T-helper 22 cell (primary cell): ENCODE results near the gene JPH2.

Experiments
- DNase-seq: peaks from one replicate; pipeline ENCODE4 v3.0.0-alpha.2; 2020; ENCODE audit warnings: low read depth

The JPH2 gene

DNA sequence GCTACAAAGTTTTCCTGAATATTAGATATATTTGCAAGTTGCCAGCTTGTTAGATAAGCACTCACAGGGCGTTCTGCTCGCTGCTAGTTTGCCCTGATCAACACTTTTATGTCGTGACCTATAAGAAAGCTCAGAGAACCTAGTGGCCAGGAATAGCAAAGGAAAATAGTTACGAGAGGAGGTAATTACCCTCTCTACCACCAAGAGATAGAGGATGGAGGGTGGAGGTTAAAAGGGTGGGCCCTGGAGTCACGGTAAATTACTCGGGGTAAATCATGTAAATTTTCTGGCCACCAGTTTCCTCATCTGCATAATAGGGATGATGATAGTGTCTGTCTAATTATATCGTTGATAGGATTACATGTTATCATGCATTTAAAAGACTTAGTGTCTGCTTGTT is 87.2 kb downstream of the JPH2 start:
- no peak for DNase-seq

DNA sequence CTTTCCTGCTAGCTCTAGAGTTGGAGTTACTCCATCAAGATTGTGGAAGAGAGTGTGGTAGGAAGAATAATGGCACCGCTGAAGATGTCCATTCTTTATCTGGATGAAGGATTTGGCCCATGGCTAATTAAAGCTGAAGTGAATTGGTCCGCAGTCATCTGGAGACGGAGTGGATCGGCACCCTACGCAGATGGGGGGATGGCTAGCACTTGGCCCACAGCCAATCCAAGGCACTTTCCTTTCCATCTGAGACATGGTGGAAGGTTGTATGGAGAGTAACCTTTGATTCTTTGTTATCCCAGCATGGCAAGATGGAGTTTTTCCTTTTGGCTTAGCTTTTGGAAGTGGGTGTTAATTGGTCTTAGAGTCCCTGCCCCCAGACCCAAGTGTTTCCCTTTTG is 88.3 kb downstream of the JPH2 start:
- no peak for DNase-seq

GRCh38 chr20:44098256-44098630 is 88.7 kb downstream of the JPH2 start:
- no peak for DNase-seq

DNA sequence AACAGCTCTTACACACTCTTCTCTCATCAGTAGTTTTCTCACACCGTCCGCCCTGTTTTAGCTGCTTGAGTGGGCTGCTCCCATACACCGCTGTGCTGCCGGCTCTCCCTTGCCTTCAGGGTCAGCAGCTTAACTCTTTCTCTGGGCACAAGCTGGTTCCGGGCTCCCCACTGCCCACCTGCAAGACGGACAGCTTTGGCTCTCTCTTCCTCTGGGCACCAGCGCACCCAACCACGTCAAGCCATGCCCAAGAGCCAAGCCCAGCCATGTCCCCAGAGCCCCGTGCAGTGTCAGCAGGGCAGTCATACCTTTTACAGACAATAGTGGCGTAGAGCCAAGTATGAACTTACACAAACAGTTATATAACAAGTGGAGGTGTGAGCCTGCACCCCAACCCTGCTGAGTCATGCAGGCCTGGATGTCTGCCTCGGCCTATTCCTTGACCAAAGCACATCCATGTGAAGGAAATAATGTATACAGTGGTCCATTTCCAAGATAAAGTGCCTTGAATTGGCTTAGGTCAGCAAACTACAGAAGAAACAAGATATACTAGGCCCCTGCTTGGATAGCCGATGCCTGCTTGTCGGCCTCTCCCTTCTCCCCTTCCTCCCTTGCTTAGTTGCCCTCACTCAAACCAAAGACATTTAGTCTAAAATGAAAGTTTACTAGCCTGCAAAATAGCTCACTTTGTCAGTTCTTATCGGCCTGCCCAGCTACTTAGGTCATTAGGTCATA is 89.3 kb downstream of the JPH2 start:
- no peak for DNase-seq

DNA sequence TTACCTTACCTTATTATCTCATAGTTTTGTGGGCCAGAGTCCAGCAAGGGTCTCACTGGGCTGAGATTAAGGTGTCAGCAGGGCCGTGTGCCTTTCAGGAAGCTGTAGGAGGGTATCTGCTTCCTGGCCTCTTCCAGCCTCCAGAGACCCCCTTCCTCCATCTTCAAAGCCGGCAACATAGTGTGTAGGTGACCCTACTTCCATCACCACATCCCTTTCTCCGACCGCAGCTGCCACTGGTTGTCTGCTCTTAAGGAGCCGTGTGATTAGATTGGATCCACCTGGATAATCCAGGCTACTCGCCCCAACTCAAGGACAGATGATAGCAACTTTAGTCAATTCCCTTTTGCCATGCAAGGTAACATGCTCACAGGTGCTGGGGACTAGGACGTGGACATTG is 91.2 kb downstream of the JPH2 start:
- no peak for DNase-seq

DNA sequence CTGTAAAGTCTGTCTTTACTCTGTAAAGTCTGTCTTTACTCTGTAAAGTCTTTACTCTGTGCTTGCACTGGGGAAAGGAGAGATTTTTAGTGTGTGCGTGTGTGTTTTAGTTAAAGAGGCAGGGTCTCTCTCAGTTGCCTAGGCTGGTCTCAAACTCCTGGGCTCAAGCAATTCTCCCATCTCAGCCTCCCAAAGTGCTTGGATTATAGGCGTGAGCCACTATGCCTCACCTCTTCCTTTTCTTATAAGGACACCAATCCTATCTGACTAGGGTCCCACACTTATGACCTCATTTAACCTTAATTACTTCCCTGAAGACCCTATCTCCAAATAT is 93.8 kb downstream of the JPH2 start:
- no peak for DNase-seq

GRCh38 chr20:44092551-44093248 is 94.3 kb downstream of the JPH2 start:
- no peak for DNase-seq

DNA sequence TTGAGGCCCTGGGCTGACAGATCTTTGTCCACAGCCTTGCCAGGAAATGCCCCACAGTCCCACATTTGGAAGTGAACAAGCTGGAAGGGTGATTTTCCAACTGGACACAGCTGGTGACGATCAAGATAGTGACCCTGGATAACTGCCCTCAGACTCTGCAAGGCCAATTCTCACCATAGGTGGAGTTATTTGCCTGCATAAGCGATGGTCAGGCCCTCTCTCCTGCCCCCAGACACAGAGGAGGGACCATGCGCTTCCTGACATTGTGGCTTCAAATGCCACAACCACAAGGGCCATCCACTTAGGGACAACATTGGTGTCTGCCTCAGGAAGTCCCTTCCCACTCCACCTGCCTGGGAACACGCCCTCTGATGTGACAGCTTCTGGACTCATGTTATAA is 96.0 kb downstream of the JPH2 start:
- DNase-seq: no peak

- DNase-seq: no peak
These were observed 96.9 kb downstream of the JPH2 start for GRCh38 chr20:44089987-44090674.

DNA sequence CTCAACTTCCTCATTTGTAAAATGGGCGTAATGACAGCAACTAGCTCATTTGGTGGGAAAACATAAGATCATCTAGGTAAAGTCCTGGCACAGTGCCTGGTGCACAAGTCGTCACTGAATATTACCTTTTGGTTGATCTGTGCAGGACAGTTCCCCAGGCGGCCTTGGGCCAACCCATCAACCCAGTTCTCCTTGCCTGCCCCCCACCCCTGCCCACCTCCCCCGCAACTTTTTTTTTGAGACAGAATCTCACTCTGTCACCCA is 99.2 kb downstream of the JPH2 start:
- no peak for DNase-seq

DNA sequence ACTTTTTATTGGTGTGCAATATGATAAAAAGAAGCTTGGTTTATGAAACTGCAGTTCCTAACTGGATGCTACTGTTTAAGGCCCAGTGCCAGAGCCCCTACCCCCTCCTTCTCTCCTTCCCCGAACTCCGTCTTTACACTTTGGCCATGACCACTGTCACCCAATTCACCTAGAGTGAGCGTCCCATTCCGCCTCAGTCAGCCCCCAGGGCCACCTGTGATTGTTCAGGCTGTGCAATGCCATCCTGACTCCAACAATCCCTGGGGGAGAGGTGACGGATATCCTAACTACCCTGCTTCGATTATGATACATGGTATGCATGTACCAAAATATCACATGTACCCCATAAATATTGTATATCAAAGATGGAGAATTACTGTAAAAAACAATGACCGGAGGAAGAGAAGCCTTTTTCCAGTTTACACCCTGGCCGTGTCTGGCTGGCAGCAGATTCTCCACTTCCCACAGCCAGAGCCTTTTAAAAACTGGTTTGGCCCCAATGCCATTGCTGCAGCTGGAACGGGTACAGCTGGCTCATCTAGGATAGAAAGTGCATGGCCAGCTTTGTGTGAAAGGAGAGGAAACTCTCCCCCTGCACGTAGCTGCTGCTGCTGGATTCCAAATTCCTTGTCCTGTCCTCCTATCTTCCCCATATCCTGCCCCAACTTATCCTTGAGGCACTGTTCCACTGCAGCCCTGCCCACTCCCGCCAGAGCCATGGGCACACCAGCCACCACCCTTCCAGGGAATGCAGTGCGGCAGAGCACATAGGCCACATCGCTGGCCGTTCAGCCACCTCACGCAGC is 99.7 kb downstream of the JPH2 start:
- no peak for DNase-seq

DNA sequence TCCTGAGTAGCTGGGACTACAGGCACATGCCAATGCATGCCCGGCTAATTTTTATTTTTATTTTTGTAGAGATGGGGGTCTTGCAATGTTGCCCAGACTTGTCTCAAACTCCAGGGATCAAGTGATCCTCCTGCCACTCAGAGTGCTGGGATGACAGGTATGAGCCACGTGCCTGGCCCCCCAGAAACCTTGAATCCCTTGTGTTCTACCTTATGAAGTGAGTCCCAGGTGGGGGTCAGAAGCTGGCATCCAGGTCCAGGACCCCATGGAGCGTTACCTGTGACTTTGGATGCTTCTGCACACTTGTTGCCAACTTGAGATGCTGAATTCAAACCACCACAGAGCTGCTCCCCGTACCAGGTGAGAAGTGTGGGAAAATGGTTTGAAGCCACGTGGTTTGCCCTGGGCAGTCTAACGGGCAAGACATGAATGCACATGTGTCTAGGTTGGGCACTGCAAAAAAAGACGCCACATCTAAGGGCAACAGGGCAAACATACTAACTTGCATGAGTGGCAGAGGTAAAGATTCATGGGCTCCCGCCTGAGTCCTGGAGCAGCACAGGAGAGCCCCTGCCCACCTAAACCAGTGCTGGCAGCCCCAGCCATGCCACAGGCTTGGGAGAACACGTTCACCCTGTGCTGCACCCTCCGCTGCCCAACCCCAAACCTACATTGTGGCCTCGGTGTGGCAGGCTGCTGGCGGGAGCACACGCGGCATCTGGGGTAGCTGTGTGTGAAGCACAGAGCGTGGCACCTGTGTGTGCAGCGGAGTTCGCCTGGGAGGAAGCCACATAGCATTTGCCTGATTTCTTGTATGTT is 101.2 kb downstream of the JPH2 start:
- DNase-seq: no peak

DNA sequence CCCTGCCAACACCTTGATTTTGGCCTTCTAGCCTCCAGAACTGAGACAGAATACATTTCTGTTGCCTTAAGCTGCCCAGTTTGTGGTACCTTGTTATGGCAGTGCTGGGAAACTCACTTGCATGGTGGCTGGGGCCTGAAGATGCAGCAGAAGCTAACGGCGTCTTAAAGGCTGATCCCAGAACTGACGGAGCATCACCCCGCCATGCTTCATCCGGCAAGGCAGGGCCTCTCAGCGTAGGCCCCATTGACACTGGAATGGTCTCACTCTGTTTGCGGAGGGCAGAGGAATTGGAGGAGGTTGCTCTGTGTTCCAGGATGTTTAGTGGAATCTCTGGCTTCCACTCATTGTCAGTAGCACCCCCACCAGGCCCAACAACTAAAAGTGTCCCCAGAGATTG is 102.1 kb downstream of the JPH2 start:
- DNase-seq: no peak

- DNase-seq: no peak
These were observed 102.5 kb downstream of the JPH2 start for GRCh38 chr20:44084439-44084838.

DNA sequence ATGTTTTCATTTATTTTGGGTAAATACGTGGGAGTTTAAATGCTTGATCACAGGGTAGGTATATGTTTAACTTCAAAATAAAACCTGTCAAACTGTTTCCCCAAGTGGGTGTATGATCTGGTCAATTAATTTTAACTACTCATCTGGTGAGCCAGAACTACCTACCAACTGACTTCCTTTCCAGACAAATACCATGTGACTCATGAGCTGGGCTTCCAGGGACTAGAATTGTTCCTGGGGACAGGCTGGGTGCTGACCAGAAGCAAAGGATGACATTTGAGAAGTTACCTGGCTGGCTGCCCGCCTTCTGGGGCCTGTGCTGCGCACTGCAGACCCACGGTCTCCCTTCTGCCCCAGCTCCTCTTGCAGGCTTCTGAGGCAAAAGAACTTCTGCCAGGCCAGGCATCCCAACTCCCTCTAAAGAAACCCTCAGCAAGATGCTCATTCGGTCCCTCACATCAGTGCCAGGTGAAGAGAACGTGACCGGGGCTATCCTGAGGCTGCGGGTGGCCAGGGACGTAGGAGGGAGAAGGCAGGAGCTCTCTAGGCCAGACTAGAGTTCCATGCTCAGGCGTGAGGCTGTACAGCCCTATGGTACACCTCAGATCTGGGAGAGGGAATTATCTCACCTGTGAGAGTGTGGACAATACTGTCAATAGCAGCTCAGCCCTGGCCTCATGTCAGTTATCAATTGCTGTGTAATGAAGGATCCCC is 103.6 kb downstream of the JPH2 start:
- DNase-seq: no peak

GRCh38 chr20:44081888-44082287 is 105.1 kb downstream of the JPH2 start:
- no peak for DNase-seq

DNA sequence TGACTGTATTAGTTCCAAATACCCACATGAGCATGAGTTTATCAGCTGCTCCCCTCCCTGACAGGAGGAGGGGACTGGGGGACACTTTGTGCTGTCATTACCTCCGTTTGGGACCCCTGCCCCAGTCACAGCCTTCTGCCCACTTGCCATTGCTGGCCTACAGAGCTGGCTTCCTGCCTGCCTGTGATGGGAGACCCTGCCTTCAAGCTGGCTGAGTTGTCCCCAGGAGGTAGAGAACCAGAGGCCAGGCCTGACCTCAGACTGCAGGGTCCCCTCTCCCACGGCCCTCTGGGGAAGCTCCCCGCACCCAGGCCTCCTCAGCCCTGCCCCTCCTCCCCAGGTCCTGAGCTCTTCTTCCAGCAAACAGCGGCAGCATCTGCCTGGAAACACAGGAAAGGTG is 105.5 kb downstream of the JPH2 start:
- no peak for DNase-seq

- DNase-seq: peak; percentile 34
These were observed 106.2 kb downstream of the JPH2 start for GRCh38 chr20:44080646-44081267.

- no peak for DNase-seq
These were observed 106.9 kb downstream of the JPH2 start for GRCh38 chr20:44080064-44080463.

DNA sequence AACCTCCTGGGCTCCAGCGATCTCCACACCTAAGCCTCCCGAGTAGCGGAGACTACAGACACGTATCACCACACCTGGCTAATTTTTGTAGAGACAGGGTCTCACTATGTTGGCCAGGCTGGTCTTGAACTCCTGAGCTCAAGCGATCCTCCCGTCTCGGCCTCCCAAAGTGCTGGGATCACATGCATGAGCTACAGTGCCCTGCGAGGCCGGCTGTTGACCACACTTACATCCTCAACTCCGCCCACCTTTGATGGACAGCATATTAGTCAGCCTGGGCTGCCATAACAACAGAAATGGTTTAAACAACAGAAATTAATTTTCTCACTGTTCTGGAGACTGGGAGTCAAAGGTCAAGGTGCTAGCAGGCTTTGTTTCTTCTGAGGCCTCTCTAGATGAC is 107.7 kb downstream of the JPH2 start:
- no peak for DNase-seq

DNA sequence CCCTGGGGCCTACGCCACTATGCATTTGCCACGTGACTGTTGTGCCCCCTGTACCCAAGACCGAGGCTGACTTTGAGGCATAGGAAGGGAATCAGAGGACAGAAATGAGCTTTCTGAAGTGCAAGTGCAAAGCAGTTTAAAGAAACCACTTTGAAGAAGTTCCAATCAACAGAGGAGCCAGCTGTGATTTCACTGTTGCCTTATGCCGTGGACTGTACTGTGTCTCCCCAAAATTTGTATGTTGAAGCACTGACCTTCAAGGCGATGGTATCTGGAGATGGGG is 111.1 kb downstream of the JPH2 start:
- no peak for DNase-seq
